IMR-90 (cell line): ENCODE measurements around the gene KRT5. TPM values are rescaled to one million over a fixed set of nuclear protein-coding genes. Genes with fewer than 3 reads are reported as not detected.

Experiments used
- ATAC-seq: fragments of 200-7000 bp; cut with Tn5 transposase; 2 replicates; pipeline ENCODE4 v1.9.1; 2020; ENCODE audit warnings: low read depth, mild to moderate bottlenecking, moderate library complexity
- BruUV-seq: library from RNA; stranded (reverse); fragments of 400-500 nt; replicated peaks from 2 replicates; lab custom pipeline; 2021; lab: Mats Ljungman, UMichigan
- CTCF ChIA-PET: fragments of 300-600 bp; formaldehyde crosslinking; extraction: SDS; loops from one replicate; lab custom pipeline; 2021; ENCODE audit warnings: antibody characterized with exemption; lab: Yijun Ruan, JAX
- POLR2A ChIA-PET: fragments of 300-600 bp; sonication (Branson Sonifier 250); formaldehyde crosslinking; loops from one replicate; lab custom pipeline; 2022; ENCODE audit warnings: antibody characterized with exemption; ENCODE audit not compliant: unreplicated experiment; lab: Charles Lee
- DNase-seq: peaks from one replicate; pipeline ENCODE4 v3.0.0; 2013
- H2AFZ ChIP-seq: replicated peaks from 2 replicates; pipeline ENCODE3; 2013; ENCODE audit warnings: low read length, mild to moderate bottlenecking; ENCODE audit not compliant: poor library complexity
- H2AK5ac ChIP-seq: 2 replicates; pipeline ENCODE4 v1.6.1; 2013; ENCODE audit warnings: low read depth, low read length, inconsistent platforms
- H2AK9ac ChIP-seq: replicated peaks from 2 replicates; pipeline ENCODE3; 2013; ENCODE audit warnings: mild to moderate bottlenecking, low read depth, low read length, moderate library complexity; ENCODE audit not compliant: poor library complexity
- H2BK120ac ChIP-seq: 2 replicates; pipeline ENCODE4 v1.6.1; 2013; ENCODE audit warnings: low read depth, low read length, inconsistent platforms
- H2BK15ac ChIP-seq: 3 replicates; pipeline ENCODE4 v1.6.1; 2013; ENCODE audit warnings: low read depth, low read length, inconsistent platforms
- H2BK20ac ChIP-seq: 2 replicates; pipeline ENCODE4 v1.6.1; 2013; ENCODE audit warnings: low read depth, mild to moderate bottlenecking, inconsistent platforms, low read length, moderate library complexity
- H2BK5ac ChIP-seq: 2 replicates; pipeline ENCODE4 v1.6.1; 2013; ENCODE audit warnings: mild to moderate bottlenecking, low read depth, low read length, inconsistent platforms; ENCODE audit not compliant: poor library complexity, severe bottlenecking
- H3K14ac ChIP-seq: replicated peaks from 2 replicates; pipeline ENCODE4 v1.6.1; 2013; ENCODE audit warnings: low read depth, low read length, inconsistent platforms
- H3K18ac ChIP-seq: 2 replicates; pipeline ENCODE4 v1.6.1; 2013; ENCODE audit warnings: low read depth, low read length, control low read depth
- H3K23ac ChIP-seq: 2 replicates; pipeline ENCODE4 v1.6.1; 2013; ENCODE audit warnings: low read depth, low read length, inconsistent platforms
- H3K27ac ChIP-seq: 2 replicates; pipeline ENCODE4 v1.5.1; 2013; ENCODE audit warnings: mild to moderate bottlenecking, control low read depth, low read length; ENCODE audit not compliant: insufficient read depth
- H3K27me3 ChIP-seq: 2 replicates; pipeline ENCODE4 v1.6.1; 2013; ENCODE audit warnings: low read length; ENCODE audit not compliant: control insufficient read depth, insufficient read depth
- H3K36me3 ChIP-seq: 2 replicates; pipeline ENCODE4 v1.6.1; 2013; ENCODE audit warnings: low read length, mixed read lengths; ENCODE audit not compliant: control insufficient read depth, insufficient read depth
- H3K4ac ChIP-seq: 2 replicates; pipeline ENCODE4 v1.6.1; 2013; ENCODE audit warnings: low read depth, low read length, inconsistent platforms
- H3K4me1 ChIP-seq: 2 replicates; pipeline ENCODE4 v1.6.1; 2013; ENCODE audit warnings: low read length, mixed read lengths; ENCODE audit not compliant: control insufficient read depth, insufficient read depth
- H3K4me2 ChIP-seq: 2 replicates; pipeline ENCODE4 v1.6.1; 2013; ENCODE audit warnings: low read depth, mild to moderate bottlenecking, control low read depth, low read length, moderate library complexity
- H3K4me3 ChIP-seq: 2 replicates; pipeline ENCODE4 v1.5.1; 2013; ENCODE audit warnings: low read depth, mild to moderate bottlenecking, control low read depth, low read length, moderate library complexity; ENCODE audit not compliant: insufficient read depth
- H3K56ac ChIP-seq: 2 replicates; pipeline ENCODE4 v1.6.1; 2013; ENCODE audit warnings: low read length, inconsistent platforms; ENCODE audit not compliant: insufficient read depth; ENCODE audit errors: extremely low read depth
- H3K79me1 ChIP-seq, 2 experiments: 2 replicates each; pipeline ENCODE4 v1.6.1; 2013; ENCODE audit warnings: low read length in 2 of 2, inconsistent platforms in 1 of 2, low read depth in 1 of 2
- H3K9ac ChIP-seq: 2 replicates; pipeline ENCODE4 v1.6.1; 2013; ENCODE audit warnings: low read depth, low read length, control low read depth
- H3K9me1 ChIP-seq: 2 replicates; pipeline ENCODE4 v1.6.1; 2013; ENCODE audit warnings: low read length, inconsistent platforms; ENCODE audit not compliant: insufficient read depth
- H3K9me3 ChIP-seq: 2 replicates; pipeline ENCODE4 v1.6.1; 2013; ENCODE audit warnings: low read length; ENCODE audit not compliant: control insufficient read depth, insufficient read depth
- H4K20me1 ChIP-seq: 2 replicates; pipeline ENCODE4 v1.6.1; 2013; ENCODE audit warnings: low read length, inconsistent platforms; ENCODE audit not compliant: insufficient read depth
- H4K5ac ChIP-seq: 2 replicates; pipeline ENCODE4 v1.6.1; 2013; ENCODE audit warnings: mild to moderate bottlenecking, low read depth, low read length, control low read depth
- H4K8ac ChIP-seq, 2 experiments: 2 replicates each; pipeline ENCODE4 v1.6.1; 2013; ENCODE audit warnings: low read depth in 2 of 2, low read length in 2 of 2, control low read depth in 1 of 2, inconsistent platforms in 1 of 2
- H4K91ac ChIP-seq: 2 replicates; pipeline ENCODE4 v1.6.1; 2013; ENCODE audit warnings: low read depth, low read length, inconsistent platforms; ENCODE audit not compliant: insufficient read depth
- BHLHE40 ChIP-seq: fragments of 150-350 bp; IDR thresholded peaks from 2 replicates; pipeline ENCODE4 v1.6.1; 2016; ENCODE audit warnings: mild to moderate bottlenecking, low read depth, low read length
- CEBPB ChIP-seq: IDR thresholded peaks from 2 replicates; pipeline ENCODE4 v1.6.1; 2012; ENCODE audit warnings: low read depth, low read length, improper control_type of control experiment
- RAD21 ChIP-seq: IDR thresholded peaks from 2 replicates; pipeline ENCODE4 v1.6.1; 2012; ENCODE audit warnings: low read length, improper control_type of control experiment
- WGBS, 2 experiments: methylation state at CpG; one replicate each; pipeline versions ENCODE4 v1.1.5 to v1.1.7; 2013; ENCODE audit warnings: missing lambda C conversion rate in 2 of 2; ENCODE audit not compliant: insufficient read length in 1 of 2; ENCODE audit errors: extremely low coverage in 2 of 2; 5-methylcytosine and 5-hydroxymethylcytosine counted together
- dilution Hi-C: fragments of 300-500 bp; cut with HindIII; formaldehyde crosslinking; loops from one replicate; pipeline ENCODE4 v1.14.3; 2018; ENCODE audit warnings: low sequenced_read_pairs; ENCODE audit not compliant: unreplicated experiment
- in situ Hi-C: fragments of 300-500 bp; cut with MboI; formaldehyde crosslinking; loops from 3 replicates; pipeline ENCODE4 v1.14.3; 2019; ENCODE audit warnings: low sequenced_read_pairs, inconsistent platforms, mixed read lengths
- intact Hi-C: fragments of 100-400 bp; cut with micrococcal nuclease; formaldehyde crosslinking; loops from 2 replicates; pipeline ENCODE4 v1.10.0; 2022
- polyA plus RNA-seq, 3 experiments: library from polyadenylated mRNA; depleted of rRNA; stranded (reverse); fragments of >200 nt; gene quantifications; 2 replicates each; pipeline ENCODE4 v1.2.3, GENCODE V29; 2012; ENCODE audit warnings: low replicate concordance in 1 of 3
- total RNA-seq: library from RNA; depleted of rRNA; stranded (reverse); fragments of >200 nt; gene quantifications from 2 replicates; pipeline ENCODE4 v1.2.3, GENCODE V29; 2012

Gene KRT5
- total and polyA plus RNA-seq, 2 of the 4 experiments (the other 2 are of a cell fraction), result not detected

- in situ Hi-C loops (no loop called here), intact Hi-C loops (no loop called here), dilution Hi-C loops (no loop called here)
- Histone ChIP-seq H3K18ac (no peak overlapping the region), H3K4me2 (no peak overlapping the region), H3K56ac (no peak overlapping the region), H3K36me3 (no peaks in the 10 kb centered on the region), H3K27ac (no peak overlapping the region), H2BK5ac (no peak overlapping the region), H2BK15ac (no peak overlapping the region), H3K9me1 (no peaks in the 10 kb centered on the region), H3K27me3 (peaks cover 2% of the 10 kb centered on the region; the same call in 1 of the 2 replicates), H2BK20ac (no peak overlapping the region), H3K4me1 (no peaks in the 10 kb centered on the region), H4K20me1 (no peaks in the 10 kb centered on the region), H3K23ac (no peak overlapping the region), H4K5ac (no peak overlapping the region), H2BK120ac (no peak overlapping the region), H4K8ac (no peak overlapping the region), H3K9me3 (no peaks in the 10 kb centered on the region), H3K4ac (no peak overlapping the region), H4K91ac (no peak overlapping the region), H2AK9ac (no peak overlapping the region), H2AK5ac (no peak overlapping the region), H3K79me1 (no peaks in the 10 kb centered on the region), H3K9ac (no peak overlapping the region), H2AFZ (no peak overlapping the region), H3K4me3 (no peak overlapping the region), H3K14ac (no peak overlapping the region)
- no peak for DNase-seq
- no peak for ATAC-seq
- ChIA-PET CTCF (no interaction called here), POLR2A (no interaction called here)
- no TSS peak for BruUV-seq
- TF ChIP-seq RAD21, result no peak
- no peak for TF ChIP-seq BHLHE40
- no peak for TF ChIP-seq CEBPB
- 0% methylated on average over 1 of the region's 3 CpGs; no CpG with 5 or more reads in 1 of the 2 experiments for WGBS, 2 experiments
These were observed 40.1 kb downstream of the KRT5 start for GRCh38 chr12:52480073-52480472.
